ENCODE measurements around the gene TSEN15. TPM values are rescaled to one million over a fixed set of nuclear protein-coding genes. Genes with fewer than 3 reads are reported as not detected.
"Not testable (repeated sequence)": the region's sequence is repeated elsewhere in the genome, so short reads cannot be mapped to it uniquely, and the experiment has no call there.

TSEN15 gene
- polyA plus RNA-seq, 3 donors, result 43.4 to 45.2 (median 44.5) TPM

- no peak for DNase-seq (ENCODE audit: extremely low read depth in 1 of 11, low read depth in 9 of 11, low spot score in 4 of 11)
Observed at GRCh38 chr1:184072376-184072775, 20.8 kb downstream of the TSEN15 start.

GRCh38 chr1:184074383-184074782 is 22.9 kb downstream of the TSEN15 start:
- DNase-seq (ENCODE audit: extremely low read depth in 1 of 11, low read depth in 9 of 11, low spot score in 4 of 11), result no peak

GRCh38 chr1:184075055-184076029 is 23.8 kb downstream of the TSEN15 start:
- peak in 10 of 11 donors; percentile 36 to 72 (median 60) for DNase-seq (ENCODE audit: extremely low read depth in 1 of 11, low read depth in 9 of 11, low spot score in 4 of 11)

- DNase-seq (ENCODE audit: extremely low read depth in 1 of 11, low read depth in 9 of 11, low spot score in 4 of 11), result no peak
Observed at GRCh38 chr1:184078564-184079249, 27.2 kb downstream of the TSEN15 start.

- DNase-seq (ENCODE audit: extremely low read depth in 1 of 11, low read depth in 9 of 11, low spot score in 4 of 11), result no peak
Observed at GRCh38 chr1:184080309-184080708, 28.8 kb downstream of the TSEN15 start.

- no peak for DNase-seq (ENCODE audit: extremely low read depth in 1 of 11, low read depth in 9 of 11, low spot score in 4 of 11)
Observed at GRCh38 chr1:184082541-184083415, 31.2 kb downstream of the TSEN15 start.

- no peak for DNase-seq (ENCODE audit: extremely low read depth in 1 of 11, low read depth in 9 of 11, low spot score in 4 of 11)
Observed at GRCh38 chr1:184085667-184086066, 34.1 kb downstream of the TSEN15 start.

- DNase-seq (ENCODE audit: extremely low read depth in 1 of 11, low read depth in 9 of 11, low spot score in 4 of 11), result no peak
Observed at GRCh38 chr1:184088037-184088436, 36.5 kb downstream of the TSEN15 start.

- no peak for DNase-seq (ENCODE audit: extremely low read depth in 1 of 11, low read depth in 9 of 11, low spot score in 4 of 11)
Observed at GRCh38 chr1:184093071-184093470, 41.5 kb downstream of the TSEN15 start.

- no peak for DNase-seq (ENCODE audit: extremely low read depth in 1 of 11, low read depth in 9 of 11, low spot score in 4 of 11)
Observed at GRCh38 chr1:184096005-184096404, 44.5 kb downstream of the TSEN15 start.

- DNase-seq (ENCODE audit: extremely low read depth in 1 of 11, low read depth in 9 of 11, low spot score in 4 of 11), result not testable (repeated sequence)
Observed at GRCh38 chr1:184096580-184096979, 45.0 kb downstream of the TSEN15 start.

GRCh38 chr1:184101141-184101540 is 49.6 kb downstream of the TSEN15 start:
- no peak for DNase-seq (ENCODE audit: extremely low read depth in 1 of 11, low read depth in 9 of 11, low spot score in 4 of 11)

- no peak for DNase-seq (ENCODE audit: extremely low read depth in 1 of 11, low read depth in 9 of 11, low spot score in 4 of 11)
Observed at GRCh38 chr1:184101571-184101970, 50.0 kb downstream of the TSEN15 start.

GRCh38 chr1:184110272-184111204 is 59.0 kb downstream of the TSEN15 start:
- DNase-seq (ENCODE audit: extremely low read depth in 1 of 11, low read depth in 9 of 11, low spot score in 4 of 11), result no peak

GRCh38 chr1:184112176-184112948 is 60.8 kb downstream of the TSEN15 start:
- DNase-seq (ENCODE audit: extremely low read depth in 1 of 11, low read depth in 9 of 11, low spot score in 4 of 11), result no peak

GRCh38 chr1:184113251-184113650 is 61.7 kb downstream of the TSEN15 start:
- no peak for DNase-seq (ENCODE audit: extremely low read depth in 1 of 11, low read depth in 9 of 11, low spot score in 4 of 11)

- peak in 3 of 11 donors; percentile 7 to 13 (median 11) for DNase-seq (ENCODE audit: extremely low read depth in 1 of 11, low read depth in 9 of 11, low spot score in 4 of 11)
Observed at GRCh38 chr1:184114818-184115398, 63.4 kb downstream of the TSEN15 start.
